DMS79 treated with DMSO at 0.1 percent for 48 hours (cell line): Measurements from ENCODE around the gene ENTPD5.

Experiments
- DNase-seq: peaks from one replicate; lab custom pipeline; 2025; lab: John Stamatoyannopoulos, UW

Gene ENTPD5, protein sequence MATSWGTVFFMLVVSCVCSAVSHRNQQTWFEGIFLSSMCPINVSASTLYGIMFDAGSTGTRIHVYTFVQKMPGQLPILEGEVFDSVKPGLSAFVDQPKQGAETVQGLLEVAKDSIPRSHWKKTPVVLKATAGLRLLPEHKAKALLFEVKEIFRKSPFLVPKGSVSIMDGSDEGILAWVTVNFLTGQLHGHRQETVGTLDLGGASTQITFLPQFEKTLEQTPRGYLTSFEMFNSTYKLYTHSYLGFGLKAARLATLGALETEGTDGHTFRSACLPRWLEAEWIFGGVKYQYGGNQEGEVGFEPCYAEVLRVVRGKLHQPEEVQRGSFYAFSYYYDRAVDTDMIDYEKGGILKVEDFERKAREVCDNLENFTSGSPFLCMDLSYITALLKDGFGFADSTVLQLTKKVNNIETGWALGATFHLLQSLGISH

DNA sequence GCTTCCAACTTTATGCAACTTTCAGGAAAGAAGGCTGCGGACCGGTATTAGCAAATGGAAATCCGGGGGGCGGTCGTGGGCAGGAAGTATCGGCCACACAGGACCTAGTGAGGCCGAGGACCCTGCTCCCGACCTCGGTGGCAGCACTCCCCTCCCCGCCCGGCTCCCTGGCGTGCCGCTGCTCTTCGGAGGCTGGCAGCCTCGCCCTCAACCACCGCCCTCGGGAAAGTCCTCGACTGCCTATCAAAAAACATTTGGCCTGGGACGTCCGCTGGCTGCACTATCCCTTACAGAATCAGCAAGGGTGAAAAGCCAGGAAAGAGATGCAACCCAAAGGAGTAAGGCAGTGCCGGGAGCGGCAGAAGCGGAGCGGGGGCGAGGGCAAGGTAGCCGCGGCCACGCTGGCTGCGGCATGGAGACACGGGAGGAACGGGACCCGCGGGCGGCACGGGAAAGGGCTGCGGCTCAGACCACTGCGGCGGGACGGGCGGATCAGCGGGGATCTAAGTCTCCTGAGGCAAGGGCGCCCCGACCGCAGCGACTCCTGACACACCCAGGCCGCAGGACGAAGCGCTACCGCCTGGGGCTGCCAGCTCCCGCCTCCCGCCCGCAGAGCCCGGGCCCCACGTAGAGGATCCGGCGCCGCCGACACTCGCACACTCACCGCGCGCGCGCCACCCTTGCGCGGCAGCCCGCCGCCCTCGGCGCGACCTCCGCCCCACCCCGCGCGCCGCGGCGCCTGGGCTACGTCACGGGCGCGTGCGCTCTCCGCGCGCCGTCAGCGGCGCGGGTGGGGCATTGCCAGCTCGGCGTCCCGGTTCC is at the start of gene ENTPD5, which contains the start of gene BBOF1:
ENTPD5 (minus strand) TSS at position 703 of the 822 bp plus-strand sequence. CDS start 31,186 bp downstream, outside the sequence.
BBOF1 (plus strand) TSS at position 764 of the 822 bp plus-strand sequence. CDS start 130 bp downstream, outside the sequence.
- peak; percentile 88 for DNase-seq

DNA sequence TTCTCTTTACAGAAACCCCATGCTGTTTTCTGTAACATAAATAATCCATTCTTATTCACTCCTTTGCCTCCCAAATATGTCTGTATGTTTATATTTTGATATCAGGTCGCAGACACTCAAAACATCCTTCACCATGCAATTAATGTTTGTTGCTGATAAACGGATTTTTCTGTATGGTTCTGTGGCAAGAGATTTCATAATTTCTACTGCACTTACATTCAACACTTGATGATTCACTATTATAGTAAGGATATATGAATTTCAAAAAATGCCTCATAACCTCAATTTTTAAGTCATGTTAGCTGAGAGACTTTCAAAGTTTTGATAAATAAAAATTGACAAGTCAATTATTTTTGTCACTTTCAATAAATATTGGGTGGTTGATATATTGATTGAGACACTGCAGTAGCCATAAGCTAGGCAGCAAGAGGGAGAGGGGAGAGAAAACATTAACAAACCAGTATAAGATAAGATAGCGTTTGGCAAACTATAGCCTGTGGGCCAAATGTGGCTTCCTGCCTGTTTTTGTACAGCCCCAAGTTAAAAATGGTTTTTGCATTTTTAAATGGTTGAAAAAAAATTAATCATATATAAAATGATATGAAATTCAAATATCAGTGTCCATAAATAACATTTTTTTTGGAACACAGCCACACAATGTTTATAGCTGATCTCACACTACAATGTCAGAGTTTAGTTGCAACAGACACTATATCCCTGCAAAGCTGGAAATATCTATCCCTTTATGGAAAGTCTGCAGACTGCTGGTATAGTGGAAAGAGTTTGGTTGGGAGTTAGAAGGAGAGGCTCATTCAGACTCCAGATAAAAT is 46.9 kb upstream of the ENTPD5 start:
- DNase-seq: no peak

DNA sequence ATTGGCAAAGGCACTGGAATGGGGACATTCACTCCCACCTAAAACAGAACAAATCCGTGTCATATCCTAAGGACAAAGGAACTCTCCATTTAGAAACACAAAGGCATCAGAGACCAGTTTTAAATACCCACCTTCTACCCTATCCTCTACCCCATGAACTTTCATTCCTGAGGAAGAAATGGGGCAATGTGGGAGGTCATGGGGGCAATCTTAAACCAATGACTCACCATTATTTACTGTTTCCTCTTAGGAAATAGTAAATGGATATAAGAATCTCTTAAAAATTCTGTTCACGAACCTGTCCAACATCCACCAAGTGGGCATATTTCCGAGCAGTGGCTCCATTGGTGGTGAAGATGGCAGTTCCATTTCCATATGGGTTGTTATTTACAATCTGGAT is 45.8 kb upstream of the ENTPD5 start:
- no peak for DNase-seq

DNA sequence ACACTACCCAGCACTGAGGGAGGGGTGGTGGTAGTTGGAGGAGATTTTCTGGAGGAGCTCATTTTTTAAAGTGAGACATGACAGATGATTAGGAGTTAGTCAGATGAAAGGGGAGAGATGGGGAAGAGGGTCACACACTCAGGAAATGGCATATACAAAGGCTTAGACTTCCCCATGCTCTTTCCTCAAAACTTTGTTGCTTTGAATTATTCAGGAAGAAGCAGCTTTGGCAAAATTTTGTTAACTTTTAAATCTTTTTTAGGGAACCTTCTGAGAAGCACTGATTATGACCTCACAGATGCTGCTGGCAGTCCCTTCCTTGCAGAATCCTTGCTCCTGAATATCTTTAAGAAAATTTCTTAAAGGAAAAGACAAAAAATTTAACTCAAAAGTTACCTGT is 45.3 kb upstream of the ENTPD5 start:
- no peak for DNase-seq

DNA sequence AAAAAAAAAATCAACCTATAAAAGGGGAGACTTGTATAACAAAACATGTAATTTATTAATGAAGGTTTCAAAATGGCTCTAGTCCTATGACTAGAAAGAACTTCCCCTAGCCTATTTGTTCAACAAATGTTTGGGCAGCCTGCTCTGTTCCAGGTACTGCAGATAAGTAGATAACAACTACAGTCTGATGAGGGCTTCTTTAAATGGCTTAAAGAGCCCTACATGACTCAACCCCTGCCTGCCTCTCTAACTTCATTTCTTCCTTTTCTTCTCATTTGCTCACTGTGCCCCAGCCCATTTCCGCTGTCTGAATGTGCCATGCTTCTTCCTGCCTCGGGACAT is 43.7 kb upstream of the ENTPD5 start:
- no peak for DNase-seq

DNA sequence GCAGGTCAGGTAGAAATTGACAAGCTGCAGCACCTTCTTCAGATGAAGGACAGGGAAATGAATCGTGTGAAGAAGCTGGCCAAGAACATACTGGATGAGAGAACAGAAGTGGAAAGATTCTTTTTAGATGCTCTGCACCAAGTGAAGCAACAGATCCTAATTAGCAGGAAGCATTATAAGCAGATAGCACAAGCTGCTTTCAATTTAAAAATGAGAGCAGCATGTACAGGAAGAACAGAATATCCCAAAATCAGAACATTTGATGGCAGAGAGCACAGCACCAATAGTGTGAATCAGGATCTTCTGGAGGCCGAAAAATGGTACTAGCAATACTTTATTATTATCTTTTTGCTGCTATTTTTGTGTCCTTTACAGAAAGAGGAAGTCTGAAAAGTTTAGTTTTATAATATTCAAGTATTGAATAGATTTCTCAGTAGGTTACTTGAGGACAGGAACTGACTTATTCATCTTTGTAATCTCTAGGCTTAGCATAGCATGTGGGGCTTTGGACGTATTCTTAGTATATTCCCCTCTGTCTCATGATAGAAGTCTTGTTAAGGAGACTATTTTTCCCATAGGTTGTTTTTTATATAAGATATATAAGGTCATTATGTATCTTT is 30.9 kb upstream of the ENTPD5 start:
- DNase-seq: no peak

DNA sequence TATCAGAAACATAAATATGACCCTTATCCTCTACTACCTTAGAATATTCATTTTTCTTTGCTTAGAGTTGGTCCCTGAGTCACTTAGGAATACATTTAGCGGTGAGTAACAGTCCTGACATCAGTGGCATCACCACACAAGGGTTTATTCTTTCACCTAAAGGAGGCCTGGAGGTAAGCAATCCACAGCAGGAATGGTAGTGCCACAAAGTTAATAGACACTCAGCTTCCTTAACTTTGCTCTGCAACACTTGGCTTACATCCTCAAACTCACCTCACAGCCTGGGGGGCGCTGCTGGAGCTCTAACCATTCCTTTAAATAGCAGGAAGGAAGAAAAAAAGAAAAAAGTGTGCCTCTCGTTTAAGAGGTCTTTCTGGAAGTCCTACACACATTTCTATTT is 29.2 kb upstream of the ENTPD5 start:
- DNase-seq: no peak

DNA sequence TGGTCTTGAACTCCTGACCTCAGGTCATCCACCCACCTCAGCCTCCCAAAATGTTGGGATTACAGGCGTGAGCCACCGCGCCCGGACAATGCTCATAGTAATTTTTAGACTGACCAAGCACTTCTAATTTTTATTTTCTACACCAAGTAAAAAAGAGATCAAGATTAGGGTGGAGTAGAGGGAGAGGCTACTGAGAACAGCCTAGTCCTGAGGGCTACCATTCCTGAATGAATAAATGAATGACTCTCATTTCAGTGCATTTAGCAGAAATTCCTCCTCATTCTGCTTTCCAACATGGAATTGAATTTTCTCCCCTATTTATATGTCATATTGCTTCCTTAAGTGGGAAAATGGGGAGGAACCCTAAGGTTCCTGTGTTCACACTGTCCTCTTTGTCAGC is 26.4 kb upstream of the ENTPD5 start:
- DNase-seq: no peak

DNA sequence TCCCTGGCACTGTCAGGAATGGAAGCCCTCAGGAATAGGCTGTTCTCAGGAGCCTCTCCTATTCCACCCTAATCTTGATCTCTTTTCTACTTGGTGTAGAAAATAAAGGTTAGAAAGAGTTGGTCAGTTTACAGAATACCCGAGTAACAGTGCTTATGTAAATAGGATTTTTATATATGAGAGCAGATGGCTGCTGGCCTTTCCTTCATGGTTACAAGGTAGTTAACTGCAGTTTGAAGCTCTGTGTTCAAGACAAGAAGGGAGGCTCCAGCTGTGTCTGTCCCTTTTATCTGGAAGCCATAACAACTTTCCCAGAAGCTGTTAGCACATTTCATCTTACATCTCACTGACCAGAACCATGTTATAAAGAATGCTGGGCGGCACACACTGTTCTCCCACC is 23.2 kb upstream of the ENTPD5 start:
- DNase-seq: no peak

DNA sequence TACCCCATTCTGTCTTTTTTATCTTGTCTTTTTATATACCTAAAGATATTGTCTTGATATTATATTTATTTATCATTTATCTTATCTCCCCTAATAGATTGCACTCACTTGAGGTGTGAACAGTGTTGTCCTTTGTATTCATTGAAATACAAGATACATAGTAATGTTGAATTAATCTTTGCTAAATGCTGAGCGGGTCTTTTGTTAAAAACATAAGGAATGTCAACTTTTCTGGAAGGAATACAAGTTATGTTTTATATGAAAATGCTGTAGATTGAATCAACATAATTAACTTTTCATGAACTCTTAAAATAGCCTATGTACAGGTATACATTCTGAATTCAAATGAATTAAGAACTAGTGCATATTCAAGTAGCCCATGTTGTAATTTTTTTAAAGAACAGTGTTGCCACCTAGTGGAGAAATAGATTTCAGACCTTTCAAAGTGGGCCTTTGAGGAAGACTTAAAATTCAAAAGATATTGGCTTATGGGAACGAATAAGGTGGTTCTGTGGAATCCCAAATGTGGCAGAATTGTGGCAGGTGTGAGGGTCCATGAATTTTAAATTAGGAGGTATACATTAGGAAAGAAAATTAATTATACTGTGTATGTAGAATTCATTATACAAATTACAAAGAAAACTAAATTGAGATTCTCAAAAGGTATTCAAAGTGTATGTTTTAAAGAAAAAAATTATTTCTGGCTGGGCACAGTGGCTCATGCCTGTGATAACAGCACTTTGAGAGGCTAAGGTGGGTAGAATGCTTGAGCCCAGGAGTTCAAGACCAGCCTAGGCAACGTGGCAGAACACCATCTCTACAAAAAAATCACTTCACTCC is 19.2 kb upstream of the ENTPD5 start:
- peak; percentile 79 for DNase-seq

DNA sequence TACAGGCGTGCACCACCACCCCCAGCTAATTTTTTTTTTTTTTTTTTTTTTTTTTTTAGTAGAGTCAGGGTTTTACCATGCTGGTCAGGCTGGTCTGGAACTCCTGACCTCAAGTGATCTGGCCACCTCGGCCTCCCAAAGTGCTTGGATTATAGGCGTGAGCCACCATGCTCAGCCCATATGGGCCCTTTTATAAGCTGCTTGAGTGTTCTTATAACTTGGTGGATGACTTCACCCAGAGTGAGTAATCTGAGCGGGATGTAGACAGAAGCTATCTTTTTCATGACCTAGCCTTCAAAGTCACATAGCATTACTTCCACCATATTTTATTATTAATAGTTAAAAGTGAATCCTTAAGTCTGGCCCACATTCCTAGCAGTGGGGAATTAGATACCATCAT is 16.5 kb upstream of the ENTPD5 start:
- DNase-seq: peak; percentile 26

DNA sequence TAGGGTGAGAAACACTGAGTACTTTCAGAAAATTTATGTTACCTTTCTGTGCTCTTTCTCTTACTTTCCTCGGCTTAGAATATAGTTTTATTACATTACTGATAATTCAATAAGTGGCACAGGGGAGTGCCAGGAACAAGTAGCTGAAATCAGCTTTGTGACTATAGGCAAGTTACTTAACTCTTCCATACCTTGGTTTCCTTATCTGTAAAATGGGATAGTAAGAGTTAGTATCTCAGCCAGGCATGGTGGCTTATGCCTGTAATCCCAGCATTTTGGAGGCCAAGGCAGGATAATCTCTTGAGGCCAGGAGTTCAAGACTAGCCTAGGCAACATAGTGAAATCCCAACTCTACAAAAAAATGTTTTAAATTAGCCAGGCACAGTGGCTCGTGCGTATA is 15.5 kb upstream of the ENTPD5 start:
- no peak for DNase-seq

DNA sequence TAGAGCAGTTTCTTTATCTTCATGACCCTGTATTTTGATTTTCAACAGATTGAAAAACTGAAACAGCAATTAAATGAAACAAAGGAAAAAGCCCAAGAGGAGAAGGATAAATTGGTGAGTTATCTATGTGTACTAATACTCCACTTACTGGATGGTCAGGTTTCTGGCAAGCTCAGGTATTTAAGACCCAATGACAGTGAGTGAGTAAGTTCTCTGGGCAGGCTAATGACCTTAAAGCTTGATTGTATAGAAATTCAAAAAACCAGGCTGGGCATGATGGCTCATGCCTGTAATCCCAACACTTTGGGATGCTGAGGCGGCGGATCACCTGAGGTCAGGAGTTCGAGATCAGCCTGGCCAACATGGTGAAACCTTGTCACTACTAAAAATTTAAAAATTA is 10.0 kb upstream of the ENTPD5 start:
- DNase-seq: no peak

DNA sequence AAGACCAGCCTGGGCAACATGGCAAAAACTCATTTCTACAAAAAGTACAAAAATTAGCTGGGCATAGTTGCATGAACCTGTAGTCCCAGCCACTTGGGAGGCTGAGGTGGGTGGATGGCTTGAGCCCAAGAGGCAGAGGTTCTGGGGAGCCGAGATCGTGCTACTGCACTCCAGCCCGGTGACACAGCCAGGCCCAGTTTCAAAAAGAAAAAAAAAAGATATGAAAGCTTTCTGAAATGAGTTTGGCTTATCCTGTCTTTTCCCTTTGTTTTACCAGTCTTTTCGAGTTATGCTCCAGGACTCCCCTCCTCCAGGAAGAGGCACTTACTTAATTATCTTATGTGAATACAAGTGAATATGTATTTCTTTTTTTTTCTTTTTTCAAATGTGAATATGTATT is 3.3 kb upstream of the ENTPD5 start:
- DNase-seq: no peak

DNA sequence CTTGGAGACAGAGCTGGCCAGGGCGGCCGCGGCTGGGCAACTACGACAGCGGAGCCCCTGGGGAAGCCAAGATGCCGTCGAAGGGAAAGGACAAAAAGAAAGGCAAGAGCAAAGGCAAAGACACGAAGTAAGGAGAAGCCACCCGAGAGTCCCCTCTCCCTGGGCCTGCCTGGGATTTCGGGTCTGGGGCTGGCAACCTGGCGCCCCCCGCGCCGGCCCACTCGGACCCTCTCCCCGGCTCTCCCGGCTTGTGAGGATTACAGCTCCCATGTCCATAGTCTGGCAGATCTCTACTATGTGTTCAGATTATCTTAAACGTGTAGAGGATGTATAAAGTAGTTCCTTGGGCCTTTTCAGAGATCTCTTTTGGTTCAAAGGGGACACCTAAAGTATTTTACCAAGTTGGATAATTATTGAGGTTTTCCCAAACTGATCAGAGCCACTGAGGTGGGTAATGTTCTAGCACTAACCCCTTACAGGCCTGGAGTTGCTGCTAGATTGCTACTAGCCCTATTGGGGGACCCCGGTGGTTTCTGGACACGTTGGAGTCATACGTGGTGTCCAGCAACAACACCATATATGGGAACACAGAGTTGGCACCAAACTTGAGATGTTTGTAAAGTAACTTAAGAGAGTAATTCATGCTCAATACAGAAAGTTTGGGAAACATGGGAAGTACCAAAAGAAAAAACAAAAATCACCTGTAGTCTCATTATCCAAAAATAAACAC is 485 bp upstream of the ENTPD5 start:
- peak; percentile 58 for DNase-seq

DNA sequence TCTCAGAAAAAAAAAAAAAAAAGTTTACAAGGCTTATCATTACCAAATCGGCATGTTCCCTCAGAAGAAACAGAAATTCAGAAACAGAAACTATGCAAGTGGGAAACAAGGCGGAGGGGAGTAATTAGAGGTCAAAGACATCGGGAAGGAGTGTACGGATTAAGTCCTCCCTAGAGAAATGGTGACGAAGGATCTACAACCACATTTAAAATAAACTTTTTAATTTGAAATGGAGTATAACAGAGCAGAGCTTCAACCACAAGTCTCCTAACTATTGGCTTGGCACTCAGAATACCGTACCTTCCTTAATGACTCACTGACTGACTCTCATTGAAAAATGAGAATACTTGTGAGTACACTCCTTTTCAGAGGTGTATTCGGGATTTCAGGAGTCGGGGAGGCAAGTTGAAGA is 908 bp downstream of the ENTPD5 start:
- peak; percentile 57 for DNase-seq

DNA sequence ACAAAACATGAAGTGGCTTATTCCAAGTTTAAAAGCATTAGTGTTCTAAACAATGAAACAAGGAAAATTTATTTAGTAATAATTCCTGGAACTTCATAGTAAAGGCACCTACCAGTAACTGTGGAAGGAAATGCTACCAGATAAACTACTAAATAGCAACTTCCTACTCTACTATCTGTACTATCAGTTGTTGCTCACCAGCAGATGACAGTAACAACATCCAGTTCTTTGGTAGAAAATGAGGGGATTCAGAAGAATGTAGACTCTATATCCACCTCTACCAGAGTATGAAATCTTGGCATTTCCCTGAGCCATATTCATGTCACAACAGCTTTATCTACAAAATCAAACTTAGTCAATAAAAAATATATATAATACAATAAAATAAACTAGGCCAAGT is 3.1 kb downstream of the ENTPD5 start:
- no peak for DNase-seq

DNA sequence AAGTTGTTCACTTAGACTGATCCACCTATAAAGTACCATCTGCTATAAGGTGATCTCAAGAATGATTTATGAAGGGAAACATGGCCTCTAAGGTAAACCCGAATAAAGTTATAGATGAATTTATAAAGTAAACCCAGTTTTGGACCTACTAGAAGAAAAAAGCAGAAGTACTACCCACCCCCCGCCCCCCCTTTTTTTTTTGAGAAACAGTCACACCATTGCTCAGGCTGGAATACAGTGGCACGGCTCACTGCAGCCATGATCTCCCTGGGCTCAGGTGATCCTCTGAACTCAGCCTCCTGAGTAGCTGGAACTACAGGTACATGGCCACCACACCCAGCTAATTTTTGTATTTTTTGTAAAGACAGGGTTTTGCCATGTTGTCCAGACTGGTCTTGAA is 3.9 kb downstream of the ENTPD5 start:
- no peak for DNase-seq

DNA sequence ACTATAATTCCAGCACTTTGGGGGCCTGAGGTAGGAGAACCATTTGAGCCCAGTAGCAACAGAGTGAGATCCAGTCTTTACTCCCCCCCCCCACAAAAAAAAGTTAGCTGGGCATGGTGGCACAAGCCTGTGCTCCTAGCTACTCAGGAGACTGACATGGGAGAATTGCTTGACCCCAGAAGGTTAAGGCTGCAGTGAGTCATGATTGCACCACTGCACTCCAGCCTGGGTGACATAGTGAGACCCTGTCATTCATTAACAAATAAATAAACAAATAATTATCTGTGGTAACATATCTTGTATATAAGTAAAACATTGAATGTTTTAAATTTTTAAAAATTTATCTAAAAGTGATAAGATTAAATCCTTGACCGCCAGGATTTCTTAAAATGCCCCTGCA is 4.8 kb downstream of the ENTPD5 start:
- DNase-seq: no peak

DNA sequence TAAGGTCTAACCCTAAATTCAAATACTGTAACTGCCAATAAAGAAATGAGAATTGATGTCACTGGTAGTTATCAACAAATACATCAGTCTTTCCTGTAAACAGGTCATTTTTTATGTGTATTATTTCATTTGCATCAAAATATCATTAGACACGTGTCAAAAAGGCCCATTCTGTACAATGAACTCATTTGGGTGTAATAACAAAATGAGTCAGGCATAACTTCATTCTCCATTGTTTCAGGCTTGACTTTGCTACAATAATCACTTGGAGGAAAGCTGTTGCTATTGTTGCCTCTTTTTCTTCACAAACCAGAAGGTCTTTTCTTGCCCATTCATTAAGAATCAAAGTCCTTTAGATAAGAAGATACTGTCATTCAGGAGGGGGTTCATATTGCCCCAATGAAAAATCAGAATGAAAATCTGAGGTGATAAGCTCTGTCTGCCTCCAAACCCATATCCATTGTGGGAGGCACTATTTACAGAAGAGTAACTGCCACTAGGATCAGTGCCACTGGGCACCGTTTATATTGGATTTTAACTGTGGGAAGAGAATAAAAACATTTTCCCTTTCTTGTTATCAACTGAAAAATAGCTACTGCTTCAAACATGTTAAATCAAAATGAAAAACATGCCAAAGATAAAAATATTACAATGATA is 10.1 kb downstream of the ENTPD5 start:
- no peak for DNase-seq
